OCI-M1 (cell line): Measurements from ENCODE around the gene ATP11A.

Experiments used
- DNase-seq: peaks from one replicate; lab custom pipeline; 2025; lab: John Stamatoyannopoulos, UW

ATP11A gene

DNA sequence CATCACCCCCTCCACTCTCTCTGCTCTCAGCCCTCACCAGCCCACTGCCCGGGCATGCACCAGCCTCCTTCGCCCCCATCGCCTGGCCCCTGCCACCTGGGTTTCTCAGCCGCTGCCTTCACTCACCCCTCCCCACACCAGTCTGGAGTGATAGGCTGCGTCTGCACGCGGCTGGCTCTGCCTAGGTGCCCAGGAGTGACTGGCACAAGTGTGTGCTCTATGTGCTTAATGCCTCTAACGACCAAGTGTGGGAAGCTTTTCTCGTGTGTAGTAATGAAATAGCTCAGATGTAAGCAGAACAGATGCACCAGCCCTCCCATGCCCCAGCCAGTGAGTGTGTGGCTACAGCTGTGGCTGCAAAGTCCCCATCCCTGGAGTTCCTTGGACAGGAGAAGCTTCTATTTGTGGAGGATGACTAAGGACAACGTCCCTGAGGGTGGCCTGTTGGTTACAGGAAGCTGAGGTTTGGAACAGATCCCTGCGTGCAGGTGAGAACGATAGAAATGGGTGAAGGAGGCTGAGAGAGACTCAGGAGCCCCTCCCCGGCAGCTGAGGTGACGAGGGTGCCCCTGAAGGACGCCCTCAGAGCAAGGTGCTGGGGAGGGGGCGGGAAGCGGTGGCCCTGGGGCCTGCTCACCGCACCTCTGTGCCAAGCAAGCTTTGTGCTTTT is 35.6 kb downstream of the ATP11A start:
- DNase-seq: no peak

DNA sequence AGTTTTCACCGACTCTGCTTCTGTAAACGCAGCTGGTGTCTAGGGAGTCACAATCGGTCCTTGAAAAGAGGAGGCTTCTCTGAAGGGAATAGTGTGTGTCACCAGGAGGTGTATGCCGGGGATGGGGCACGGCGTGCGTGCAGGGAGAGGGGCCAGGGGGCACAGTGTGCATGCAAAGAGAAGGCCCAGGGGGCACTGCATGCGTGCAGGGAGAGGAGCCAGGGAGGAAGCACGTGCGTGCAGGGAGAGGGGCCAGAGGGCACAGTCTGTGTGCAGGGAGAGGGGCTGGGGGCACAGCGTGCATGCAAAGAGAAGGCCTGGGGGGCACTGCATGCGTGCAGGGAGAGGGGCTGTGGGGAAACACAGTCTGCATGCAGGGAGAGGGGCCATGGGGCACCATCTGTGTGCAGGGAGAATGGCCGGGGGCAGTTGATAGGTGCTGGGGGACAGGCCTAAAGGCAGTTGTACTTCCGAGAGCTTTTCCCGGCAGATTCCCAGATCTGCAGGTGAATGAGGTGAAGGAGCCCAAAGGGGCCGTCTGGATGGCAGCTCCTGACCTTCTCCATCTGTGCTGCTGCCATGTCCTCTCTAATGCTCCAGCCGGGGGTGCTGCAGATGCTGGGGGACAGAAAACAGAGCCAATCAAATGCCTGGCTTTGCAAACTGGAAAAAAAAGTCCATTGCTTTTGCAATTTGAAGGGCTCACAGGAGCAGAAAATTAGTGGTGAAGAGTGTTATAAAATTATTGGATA is 36.4 kb downstream of the ATP11A start:
- DNase-seq: no peak

DNA sequence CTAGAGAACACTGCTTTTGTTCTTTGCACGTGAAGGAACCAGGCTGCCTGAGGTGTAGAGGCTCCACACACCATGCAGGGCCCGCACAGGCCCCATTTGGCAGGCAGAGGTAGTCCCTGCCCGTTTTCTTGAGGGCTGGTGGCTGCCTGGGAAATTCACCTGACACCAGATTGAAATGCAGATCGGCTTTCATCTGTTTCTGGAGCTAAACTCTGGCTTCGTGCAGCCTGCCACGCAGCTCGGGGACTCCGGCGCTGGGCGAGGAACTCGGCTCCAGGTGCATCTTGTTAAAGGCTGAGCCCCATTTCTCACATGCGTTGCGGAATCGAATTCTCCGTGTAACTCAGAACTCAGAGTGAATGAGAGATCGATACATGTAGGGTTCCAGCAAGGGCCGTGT is 37.7 kb downstream of the ATP11A start:
- no peak for DNase-seq

DNA sequence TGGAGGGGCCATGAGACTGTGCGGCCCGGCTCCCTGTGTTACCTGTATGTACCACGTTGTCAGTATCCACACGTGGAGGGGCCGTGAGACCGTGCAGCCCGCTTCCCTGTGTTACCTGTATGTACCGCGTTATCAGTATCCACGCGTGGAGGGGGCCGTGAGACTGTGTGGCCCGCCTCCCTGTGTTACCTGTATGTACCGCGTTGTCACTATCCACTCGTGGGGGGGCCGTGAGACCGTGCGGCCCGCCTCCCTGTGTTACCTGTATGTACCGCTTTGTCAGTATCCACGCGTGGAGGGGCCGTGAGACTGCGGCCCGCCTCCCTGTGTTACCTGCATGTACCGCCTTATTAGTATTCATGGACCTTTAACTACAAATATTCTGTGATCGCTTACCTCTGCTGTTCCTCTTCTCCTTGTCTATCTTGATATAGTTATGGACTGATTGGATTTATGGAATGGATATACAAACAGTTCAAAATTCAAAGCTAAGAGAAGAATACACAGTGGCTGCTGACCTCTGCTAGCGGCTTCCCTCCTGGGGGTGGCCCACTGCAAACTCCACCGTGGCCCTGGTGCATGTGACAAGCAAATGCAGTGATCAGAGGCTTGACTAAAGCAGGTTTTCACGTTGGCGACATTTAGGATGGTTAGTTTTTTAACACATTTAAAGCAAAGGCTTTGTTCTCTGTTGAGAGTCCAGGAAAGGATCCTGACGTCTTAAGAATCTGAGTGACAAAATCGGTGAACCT is 38.7 kb downstream of the ATP11A start:
- no peak for DNase-seq

DNA sequence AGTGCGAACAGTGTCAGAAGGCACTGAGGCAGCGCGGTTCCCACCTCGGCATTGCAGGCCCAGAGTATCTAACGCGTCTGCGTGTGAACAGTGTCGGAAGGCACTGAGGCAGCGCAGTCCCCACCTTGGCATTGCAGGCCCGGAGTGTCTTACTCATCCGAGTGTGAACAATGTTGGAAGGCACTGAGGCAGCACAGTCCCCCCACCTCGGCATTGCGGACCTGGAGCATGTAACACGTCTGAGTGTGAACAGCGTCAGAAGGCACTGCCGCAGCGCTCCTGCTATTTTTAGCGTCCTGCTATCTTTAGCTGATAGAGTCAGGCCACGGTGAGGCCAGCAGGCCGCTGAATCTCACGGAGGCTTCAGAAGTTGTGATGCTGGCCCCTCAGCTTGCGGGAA is 39.6 kb downstream of the ATP11A start:
- no peak for DNase-seq

DNA sequence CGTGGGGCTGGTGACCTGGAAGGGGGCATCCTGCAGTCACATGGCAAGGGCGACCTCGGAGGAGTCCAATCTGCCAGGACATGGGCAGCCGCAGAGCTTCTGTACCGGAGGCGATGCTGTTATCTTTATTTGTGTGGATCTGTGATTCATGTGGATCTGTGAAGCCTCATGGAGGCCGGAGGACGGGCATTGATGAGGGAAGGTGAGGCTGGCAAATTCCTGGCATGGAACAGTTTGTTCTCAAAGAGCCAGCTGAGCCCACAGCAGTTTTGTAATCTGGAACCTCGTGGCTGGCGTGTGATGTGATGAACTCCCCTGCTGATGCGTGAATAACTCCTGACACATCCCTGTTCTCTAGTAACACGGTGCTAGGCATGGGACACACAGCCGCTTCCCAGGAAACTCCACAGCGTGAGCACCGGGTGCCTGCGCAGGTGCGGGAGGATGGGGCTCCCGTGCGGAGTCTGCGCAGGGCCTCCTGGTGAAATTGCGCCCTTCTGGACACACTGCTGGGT is 40.4 kb downstream of the ATP11A start:
- DNase-seq: no peak

DNA sequence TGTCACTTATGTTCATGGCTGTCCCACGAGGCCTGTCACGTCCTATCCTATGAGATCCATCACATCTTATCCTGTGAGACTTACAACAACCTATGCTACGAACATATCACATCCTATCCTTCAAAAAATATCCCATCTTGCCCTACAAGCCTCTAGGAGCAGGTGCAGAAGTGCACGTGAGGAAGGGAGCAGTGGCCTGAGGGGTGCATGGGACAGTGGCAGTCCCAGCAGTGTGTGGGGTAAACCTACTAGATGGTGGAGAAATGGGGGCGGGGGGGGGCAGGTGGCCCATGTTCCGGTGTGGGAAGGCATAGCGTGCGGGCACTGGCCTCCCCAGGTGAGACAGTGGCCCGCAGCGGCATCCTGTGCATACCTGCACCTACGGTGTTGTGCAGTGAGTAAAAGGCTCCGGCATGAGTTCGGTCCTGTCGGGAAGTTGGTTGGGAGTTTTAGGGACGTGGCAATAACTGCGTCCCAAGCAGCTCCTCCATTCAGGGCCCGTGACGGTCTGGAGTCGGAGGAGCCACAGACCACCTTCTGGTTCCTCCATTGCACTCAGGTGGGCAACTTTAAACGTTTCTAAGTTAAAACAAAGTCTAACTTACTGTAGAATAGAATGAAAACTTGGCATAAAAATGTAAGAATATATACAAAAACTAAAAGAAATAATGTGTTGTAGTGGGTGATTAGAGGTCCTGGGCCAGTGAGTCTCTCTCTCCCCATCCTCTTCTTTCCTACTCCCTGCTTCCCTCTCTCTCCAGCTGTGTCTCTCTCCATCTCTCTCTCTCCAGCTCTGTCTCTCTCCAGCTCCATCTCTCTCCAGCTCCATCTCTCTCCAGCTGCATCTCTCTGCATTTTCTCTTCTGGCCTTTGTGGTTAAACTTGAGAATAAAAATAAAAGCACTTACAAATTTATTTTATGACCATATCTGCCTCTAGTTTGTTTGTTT is 42.1 kb downstream of the ATP11A start:
- DNase-seq: no peak

DNA sequence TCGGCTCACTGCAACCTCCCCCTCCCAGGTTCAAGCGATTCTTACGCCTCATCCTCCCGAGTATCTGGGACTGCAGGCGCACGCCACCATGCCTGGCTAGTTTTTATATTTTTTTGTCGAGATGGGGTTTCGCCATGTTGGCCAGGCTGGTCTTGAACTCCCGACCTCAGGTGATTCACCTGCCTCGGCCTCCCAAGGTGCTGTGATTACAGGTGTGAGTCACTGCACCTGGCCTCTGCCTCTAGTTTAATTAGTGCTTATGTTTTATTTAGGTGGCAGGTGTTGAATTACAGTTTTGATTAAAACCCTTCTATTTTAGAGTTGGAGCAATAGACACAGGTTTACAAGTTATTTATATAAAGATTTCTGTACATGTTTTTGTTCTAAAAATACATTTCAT is 42.8 kb downstream of the ATP11A start:
- no peak for DNase-seq

DNA sequence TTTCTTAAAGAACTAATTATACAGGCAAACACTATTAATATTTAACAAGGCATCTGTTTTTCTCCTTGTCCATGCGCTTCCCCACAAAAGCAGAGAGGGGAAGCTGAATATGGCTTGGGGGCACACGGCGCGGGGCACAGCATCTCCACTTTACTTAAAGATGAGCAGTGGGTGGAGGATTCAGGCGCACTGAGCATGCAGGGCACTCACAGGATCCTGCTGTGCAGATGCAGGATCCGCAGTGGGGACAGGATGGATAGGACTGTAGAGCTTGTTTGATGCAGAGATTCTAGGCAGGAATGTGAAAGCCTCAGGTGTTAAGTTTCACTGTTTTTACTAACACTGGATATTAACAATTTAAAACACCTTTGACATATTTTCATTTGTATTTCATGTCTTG is 43.3 kb downstream of the ATP11A start:
- DNase-seq: no peak

DNA sequence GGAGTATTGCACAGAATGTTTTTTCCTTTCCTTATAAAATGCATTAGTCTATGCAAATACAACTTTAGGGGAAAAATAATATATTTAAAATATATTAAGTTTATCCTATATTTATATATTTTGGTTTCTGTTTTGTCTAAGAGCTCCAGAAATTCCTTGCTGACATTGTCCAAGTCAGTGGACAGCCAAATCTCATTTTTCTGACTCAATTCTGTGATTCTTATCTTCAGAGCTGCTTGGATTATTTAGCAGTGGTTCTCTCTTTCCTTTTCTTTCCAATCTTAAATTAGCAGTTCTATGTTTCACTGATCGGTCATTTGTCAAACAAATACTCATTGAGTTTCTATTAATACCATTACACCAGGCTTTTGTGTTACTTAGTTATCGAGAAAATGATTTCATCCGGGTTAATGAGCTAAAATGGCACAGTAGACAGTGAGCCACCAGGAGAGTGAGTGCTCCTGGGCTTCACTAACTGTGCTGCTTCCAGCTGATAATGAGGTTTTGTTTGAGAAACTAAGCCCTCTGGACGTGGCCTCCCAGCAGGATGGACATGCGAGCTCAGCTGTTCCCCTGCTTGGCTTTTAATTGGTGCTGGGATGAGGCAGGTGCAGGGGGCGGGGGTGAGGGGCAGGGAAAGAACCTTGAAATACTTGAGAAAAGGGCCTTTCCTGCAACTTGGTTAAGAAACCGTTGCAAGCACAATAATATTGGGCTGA is 44.0 kb downstream of the ATP11A start:
- DNase-seq: no peak

DNA sequence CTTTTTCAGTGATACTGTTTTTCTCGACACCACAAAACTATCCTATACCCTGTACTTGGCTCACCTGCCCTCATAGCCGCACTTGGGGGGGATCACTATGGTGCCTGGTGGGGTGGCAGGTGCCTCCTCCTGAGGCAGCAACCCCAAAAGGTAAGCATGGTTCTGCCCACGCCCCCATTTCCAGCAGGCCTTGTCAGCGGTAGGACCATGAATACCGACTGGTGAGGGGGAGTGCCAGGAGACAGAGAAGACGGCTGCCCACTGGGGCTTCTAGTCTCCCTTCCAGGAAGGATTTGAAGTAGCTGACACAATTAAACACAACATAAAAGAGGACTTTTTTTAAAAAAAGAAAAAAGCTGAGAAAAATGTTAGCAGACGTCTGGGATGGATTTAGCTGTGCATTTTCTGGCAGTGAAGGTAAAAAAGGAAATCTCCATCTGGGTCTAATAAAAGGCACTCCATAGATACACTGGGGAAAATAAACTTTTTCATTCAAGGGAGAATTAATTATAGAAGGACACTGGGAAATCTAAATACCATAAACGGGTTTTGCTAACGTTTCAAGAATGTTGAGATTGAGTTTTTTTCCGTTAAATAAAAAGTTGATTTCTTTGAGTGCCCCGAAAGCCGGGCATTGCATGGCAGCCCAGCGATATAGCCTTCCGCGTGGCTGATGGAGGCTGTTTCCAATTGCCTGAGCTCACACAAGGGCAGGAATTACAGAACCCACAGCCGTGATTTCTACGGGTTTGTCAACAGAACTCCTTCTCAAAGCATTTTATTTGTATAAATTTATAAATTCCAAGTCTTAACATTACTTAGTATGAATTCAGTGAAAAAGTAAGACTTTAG is 45.1 kb downstream of the ATP11A start:
- DNase-seq: no peak

DNA sequence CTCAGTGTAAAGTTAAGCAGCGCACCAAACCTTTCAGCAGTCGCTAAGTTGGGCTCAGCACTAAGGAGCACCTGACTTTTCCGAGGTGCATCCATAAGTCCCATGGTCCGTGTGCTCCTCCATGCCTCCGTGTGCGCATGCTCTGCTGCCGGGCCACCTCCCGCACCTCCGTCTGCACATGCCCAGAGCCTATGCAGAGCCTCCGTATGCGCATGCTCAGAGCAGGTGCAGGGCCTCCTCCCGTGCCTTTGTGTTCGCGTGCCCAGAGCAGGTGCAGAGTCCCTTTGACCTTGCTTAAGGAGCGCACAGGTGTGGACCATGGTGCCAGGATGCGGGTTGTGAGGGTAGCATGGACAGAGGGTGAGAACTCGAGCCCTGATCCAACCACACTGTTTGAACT is 46.0 kb downstream of the ATP11A start:
- DNase-seq: no peak

DNA sequence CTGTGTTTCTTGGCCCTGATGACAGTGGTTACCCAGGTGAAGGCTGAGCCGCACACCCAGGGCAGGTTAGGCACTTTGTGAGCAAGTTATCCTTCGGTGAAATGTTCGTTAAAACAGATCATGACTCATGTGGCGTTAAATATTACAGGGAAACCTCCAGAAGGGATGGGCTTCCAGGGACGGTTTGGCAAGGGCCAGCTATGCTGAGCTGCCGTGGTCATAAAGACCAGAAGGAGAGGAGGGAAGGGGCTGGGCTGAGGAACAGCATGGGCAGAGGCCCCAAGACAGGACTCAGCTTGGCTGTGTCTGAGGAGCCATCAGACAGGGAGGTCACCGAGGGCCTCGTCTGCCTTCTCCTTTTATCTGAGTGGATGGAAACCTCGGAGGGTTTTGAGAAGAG is 47.5 kb downstream of the ATP11A start:
- DNase-seq: no peak

DNA sequence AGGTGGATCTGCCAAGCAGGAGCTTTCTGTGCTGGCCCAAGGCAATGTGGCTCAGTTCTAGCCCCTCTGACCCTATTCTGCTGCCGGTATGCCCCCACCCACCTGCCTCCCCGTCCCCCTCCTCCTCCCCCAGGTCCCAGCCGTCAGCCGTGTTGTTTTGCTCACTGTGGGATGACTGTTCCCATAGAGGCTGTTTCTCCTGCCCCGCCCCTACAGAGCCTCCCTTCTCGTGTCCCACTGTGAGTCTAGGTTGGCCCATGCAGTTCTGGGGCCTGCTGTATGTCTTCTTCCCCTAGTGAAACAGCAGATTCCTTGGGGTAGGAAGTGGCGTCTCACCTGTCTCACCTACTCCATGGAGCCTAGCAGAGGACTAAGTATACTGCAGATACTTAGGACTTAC is 48.8 kb downstream of the ATP11A start:
- DNase-seq: no peak

DNA sequence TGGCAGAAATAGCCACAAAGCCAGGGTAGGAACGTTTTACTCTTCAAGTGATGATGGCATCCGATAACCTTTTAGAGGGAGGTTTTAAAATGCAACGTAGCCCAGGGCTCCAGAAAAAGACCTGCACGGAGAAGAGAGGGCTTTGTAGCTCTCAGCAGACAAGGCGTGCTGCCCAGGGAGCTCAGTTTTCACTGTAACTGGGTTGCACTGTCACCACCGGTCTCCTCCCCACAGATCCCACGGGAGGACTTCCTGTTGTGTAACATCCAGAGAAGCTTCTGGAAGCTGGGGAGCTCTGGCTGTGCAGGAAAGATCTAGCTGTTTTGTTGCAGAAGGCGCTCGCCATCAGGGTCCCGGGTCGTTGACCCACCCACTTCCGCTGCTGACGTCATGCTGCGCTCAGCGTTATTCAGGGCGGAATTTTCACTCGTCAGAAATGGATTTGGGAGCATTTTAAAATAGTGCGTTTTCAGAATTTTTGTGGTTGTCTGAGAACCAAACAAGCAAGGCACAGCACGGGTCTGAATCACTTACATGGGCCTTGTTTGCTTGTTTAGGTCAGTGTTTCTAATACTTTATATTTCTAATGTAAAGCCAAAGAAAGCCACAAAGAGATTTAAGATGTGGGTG is 50.8 kb downstream of the ATP11A start:
- no peak for DNase-seq

DNA sequence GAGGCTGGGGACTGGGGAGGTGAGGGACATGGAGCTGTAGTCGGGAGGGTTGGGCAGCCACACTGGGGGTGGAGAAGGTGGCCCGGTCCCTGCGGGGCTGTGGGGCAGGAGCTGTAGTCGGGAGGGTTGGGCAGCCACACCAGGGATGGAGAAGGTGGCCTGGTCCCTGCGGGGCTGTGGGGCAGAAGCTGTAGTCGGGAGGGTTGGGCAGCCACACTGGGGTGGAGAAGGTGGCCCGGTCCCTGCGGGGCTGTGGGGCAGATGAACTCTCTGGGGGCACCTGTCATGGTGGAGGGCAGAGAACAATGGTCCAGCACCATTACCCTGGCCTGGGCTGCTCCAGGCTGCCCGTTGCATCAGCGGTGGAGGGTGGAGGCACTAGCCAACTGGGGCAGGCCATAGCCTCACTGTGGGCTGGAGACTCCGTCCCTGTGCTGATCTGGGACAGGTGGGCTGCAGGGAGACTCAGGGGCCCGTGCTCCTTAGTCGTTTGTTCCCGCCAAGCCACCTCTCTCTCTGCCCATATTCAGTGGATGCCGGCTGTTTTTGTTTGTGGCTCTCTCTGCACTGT is 51.4 kb downstream of the ATP11A start:
- DNase-seq: no peak

DNA sequence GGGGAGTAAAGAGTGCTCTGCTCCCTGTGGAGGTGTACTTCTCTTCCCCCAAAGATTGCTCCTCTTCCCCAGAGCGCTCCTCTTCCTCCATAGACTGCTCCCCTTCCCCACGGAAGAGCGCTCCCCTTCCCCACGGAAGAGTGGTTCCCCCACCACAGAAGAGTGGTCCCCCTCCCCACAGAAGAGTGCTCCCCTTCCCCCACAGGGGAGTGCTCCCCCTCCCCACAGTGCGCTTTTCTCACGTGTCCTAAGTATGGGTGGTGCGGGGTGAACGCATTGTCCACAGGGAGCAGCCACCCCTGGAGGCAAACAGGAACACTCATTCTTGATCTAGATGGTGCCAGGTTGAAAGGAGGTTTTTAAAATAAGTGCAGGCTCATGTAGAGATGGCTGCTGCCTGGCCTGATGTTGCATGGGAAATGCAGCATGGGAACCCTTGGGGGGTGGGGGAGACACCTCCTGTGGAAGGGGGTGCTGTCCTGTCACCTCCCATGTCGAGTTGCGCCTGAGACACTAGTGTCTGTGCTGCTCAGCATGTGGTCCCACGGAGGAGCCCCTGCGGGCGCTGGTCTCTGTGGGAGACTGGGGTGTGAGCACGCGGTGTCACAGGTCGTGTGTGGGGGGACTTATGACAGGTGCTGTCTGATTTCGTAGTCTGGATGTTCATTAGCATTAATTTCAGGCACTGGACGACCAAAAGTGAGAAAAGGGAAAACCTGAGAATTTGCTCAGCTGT is 52.2 kb downstream of the ATP11A start:
- no peak for DNase-seq

DNA sequence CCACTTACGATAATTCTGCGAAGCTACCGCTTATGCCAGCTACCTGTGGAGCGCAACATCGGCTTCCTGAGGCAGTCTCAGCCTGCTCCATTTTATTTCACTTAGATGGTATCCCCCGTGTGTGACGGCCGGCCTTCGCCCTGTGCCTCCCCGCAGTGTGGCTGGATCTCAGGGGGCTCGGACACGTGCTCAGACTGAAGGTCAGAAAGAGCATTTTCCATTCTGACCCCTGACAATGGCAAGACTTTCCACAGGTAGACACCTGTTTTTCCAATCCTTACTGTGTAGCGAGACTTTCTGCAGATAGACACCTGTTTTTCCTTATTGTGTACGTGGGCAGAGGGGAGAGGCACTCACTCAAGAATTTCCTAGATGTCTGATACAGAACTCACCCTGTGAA is 52.7 kb downstream of the ATP11A start:
- DNase-seq: no peak
